Skin epidermis (tissue), 12 donors: ENCODE data around the gene RGS9.
"Not testable (repeated sequence)": the region's sequence is repeated elsewhere in the genome, so short reads cannot be mapped to it uniquely, and the experiment has no call there.

Source experiments
- H3K27ac ChIP-seq, 21 experiments: fragments of 200-600 bp; sonication (generic) in 11 of 21; one replicate each; pipeline ENCODE4 v1.5.0; 2020; ENCODE audit warnings: mild to moderate bottlenecking in 3 of 21, inconsistent platforms in 2 of 21, moderate library complexity in 2 of 21
- H3K4me3 ChIP-seq, 7 experiments: fragments of 200-600 bp; sonication (generic) in 2 of 7; one replicate each; pipeline ENCODE4 v1.5.0; 2020; ENCODE audit warnings: inconsistent platforms in 2 of 7, mild to moderate bottlenecking in 2 of 7, moderate library complexity in 1 of 7

The RGS9 gene

GRCh38 chr17:65137021-65137939, at the start of gene RGS9:
Gene RGS9, plus strand, starts transcription at chr17:65137370. Its CDS starts 171 bp downstream, at chr17:65137541.
- Histone ChIP-seq H3K27ac (no peak within 1 kb of the TSS), H3K4me3 (peak within 1 kb of the TSS; percentile 11 to 34 (median 19))

GRCh38 chr17:65088621-65089360, 48.4 kb upstream of the RGS9 start:
- no peak overlapping the region for H3K4me3 ChIP-seq
- no peak overlapping the region for H3K27ac ChIP-seq

GRCh38 chr17:65092262-65092661, 44.9 kb upstream of the RGS9 start:
- Histone ChIP-seq H3K27ac (no peak overlapping the region), H3K4me3 (no peak overlapping the region)

DNA sequence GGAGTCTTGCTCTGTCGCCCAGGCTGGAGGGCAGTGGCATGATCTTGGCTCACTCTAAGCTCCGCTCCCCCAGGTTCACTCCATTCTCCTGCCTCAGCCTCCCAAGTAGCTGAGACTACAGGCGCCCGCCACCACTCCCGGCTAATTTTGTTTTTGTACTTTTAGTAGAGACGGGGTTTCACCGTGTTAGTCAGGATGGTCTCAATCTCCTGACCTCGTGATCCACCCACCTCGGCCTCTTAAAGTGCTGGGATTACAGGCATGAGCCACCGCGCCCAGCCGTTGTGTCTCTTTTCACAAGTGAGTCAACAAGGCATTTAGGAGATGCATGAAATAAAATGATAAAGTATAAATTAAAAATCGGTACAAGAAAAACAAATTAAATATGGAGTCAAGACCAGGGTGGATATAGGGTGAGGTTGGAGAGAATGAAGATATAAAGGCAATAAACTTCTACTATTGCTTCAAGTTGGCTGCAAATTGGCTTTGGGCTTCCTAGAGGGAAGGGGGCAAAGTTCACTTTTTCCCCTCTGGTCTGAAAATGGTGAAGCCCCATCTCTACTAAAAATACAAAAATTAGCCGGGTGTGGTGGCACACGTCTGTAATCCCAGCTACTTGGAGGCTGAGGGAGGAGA, 44.3 kb upstream of the RGS9 start:
- not testable (repeated sequence) for H3K27ac ChIP-seq, H3K4me3 ChIP-seq

DNA sequence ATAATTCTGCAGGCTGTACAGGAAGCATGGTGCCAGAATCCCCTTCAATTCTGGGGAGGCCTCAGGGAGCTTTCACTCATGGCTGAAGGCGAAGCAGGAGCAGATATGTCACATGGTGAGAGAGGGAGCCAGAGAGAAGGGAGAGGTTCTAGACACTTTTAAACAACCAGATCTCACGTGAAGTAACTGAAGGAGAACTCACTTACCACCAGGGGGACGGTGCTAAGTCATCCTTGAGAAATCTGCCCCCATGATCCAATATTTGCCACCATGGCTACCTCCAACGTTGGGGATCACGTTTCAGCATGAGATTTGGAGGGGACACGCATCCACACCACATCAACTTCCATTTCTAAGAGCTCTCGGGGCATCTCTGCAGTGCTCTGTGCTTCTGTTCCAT, 43.2 kb upstream of the RGS9 start:
- Histone ChIP-seq H3K27ac (no peak overlapping the region), H3K4me3 (no peak overlapping the region)

DNA sequence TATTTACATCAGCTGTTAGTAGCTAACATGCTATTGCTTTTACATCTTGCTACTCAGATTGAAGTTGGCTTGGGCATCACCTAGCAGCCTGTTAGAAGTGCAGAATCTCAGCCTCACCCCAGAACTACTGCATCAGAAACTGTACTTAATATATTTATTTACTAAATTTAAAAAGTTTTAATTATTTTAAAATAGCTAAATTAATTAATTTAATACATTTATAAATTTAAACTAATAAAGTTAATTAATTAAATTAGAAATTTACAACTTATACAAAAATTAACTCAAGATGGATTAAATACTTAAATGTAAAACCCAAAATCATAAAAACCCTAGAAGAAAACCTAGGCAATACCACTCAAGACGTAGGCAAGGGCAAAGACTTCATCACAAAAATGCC, 41.7 kb upstream of the RGS9 start:
- no peak overlapping the region for H3K27ac ChIP-seq
- H3K4me3 ChIP-seq, result no peak overlapping the region

DNA sequence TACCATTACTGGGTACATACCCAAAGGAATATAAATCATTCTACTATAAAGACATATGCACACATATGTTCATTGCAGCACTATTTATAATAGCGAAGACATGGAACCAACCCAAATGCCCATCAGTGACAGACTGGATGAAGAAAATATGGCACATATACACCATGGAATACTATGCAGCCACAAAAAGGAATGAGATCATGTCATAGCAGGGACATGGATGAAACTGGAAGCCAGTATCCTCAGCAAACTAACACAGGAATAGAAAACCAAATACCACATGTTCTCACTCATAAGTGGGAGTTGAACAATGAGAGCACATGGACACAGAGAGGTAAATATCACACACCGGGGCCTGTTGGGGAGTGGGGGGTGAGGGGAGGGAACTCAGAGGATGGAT, 40.8 kb upstream of the RGS9 start:
- H3K4me3 ChIP-seq, H3K27ac ChIP-seq: not testable (repeated sequence)

- Histone ChIP-seq H3K4me3 (no peak overlapping the region), H3K27ac (no peak overlapping the region)
These were observed 40.1 kb upstream of the RGS9 start for GRCh38 chr17:65097110-65097509.

GRCh38 chr17:65099475-65099874, 37.7 kb upstream of the RGS9 start:
- peak overlapping the region in 7 of 21 experiments; percentile 1 to 83 (median 49) for H3K27ac ChIP-seq
- H3K4me3 ChIP-seq, result no peak overlapping the region

- H3K27ac ChIP-seq, result peak overlapping the region in 19 of 21 experiments; percentile 46 to 83 (median 71)
These were observed 37.2 kb upstream of the RGS9 start for GRCh38 chr17:65099941-65100315.

DNA sequence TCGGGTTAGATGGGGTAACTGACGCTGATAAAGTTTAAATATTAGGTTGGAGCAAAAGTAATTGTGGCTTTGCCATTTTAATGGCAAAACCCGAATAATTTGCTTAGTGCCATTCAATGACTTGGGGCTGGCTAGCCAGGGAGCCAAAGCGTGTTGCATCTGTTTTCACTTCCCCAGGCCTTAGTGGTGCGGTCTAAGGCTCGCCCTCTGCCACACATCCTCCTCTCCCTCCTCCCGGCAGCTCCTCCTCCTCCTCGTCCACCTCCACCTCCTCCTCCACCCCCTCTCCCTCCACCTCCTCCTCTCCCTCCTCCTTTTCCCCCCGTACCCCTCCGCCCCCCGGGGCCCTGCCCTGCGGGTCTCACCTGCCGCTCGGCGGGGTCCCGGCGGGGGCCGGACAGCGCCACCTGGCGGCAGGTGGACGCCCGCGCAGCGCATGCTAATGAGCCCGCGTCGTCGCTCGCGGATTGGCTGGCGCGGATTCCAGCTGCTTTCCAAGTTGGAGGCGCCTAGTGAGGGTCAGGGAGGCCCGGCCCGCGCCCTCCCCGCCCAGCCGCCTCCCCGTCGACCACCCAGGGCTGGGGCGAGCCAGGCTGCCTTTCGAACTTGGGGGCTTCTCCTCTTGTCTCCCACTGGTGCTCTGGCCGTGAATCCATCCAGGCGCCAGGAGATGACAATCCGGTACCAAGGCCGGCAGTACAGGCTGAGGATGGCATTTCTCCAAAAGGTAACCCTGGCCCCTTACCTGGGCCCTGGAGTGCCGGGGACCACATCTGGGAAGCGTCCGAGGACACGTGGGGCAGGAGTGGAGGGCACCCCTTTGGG, 36.6 kb upstream of the RGS9 start:
- H3K27ac ChIP-seq, result peak overlapping the region in 19 of 21 experiments; percentile 46 to 83 (median 71)

More at GRCh38 chr17:65099941-65100315, 37.2 kb upstream of the RGS9 start:
- peak overlapping the region; percentile 23 to 45 (median 36) for H3K4me3 ChIP-seq

DNA sequence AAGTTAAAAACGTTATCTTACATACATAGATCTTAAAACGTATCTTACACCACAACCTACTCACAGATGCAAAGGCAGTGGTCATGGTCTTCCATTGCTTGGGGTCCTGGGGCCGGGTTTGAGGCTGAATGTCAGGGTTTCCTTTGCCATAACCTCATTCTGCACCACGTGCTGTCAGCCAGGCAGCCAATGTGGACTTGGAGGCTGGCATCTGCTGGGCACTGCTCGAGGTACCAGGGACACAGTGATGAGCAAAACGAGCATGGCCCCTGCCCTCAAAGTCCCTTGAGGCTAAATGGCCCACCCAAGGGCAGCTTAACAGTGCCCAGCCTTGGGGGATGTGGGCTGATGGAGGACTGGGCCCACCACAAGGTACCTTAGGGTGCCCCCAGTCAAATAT, 35.8 kb upstream of the RGS9 start:
- Histone ChIP-seq H3K27ac (peak overlapping the region in 6 of 21 experiments; percentile 46 to 83 (median 76)), H3K4me3 (peak overlapping the region in 3 of 7 experiments; percentile 23 to 42 (median 40))

More for the DNA sequence above, 36.6 kb upstream of the RGS9 start:
- peak overlapping the region; percentile 23 to 45 (median 36) for H3K4me3 ChIP-seq

DNA sequence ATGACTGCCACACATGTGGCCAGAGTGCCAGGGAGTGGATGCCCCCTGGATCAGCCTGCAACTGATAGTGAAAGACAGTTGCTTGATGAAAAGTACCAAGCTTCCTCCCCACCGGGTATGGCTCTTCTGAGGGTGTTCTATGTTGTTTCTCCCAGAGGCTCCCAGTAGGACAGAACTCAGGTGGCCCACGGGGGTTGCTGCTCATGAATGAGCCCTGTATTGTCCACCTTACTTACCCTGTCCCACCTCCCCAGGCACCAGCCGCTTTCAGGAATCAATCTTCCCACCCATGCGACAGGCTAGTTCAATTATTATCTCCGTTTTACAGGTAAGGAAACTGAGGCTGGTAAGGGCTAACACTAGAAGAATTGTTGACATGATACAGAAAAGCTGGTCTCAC, 34.9 kb upstream of the RGS9 start:
- H3K27ac ChIP-seq, result no peak overlapping the region

DNA sequence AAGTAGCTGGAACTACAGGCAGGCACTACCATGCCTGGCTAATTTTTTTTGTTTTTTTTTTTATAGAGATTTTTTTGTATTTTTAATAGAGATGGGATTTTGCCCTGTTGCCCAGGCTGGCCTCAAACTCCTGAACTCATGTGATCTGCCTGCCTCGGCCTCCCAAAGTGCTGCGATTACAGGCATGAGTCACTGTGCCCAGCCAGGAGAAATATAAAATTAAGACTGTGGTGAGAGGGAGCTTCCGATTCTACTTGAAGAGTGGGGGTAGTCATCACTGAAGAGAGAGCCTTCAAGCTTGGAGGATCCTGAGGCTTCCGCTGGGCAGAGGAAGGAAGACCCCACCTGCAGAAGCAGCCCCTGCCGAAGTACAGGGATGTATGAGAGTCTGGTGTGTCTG, 34.4 kb upstream of the RGS9 start:
- Histone ChIP-seq H3K27ac (no peak overlapping the region), H3K4me3 (no peak overlapping the region)

More for the DNA sequence above, 34.9 kb upstream of the RGS9 start:
- H3K4me3 ChIP-seq, result no peak overlapping the region

DNA sequence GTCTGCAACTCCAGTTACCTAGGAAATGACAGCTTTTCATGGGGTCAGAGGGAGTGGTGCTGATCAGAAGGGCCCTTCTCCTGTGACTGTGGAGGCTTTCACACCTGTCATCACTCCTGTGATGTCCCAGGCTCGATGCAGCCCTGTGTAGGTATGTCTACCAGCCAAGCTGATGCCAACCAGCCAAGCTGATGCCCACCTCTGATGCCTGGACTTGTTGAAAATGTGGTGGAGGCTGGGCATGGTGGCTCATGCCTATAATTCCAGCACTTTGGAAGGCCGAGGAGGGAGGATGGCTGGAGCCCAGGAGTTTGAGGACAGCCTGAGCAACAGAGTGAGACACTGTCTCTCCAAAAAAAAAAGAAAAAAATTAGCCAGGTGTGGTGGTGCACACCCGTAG, 33.7 kb upstream of the RGS9 start:
- no peak overlapping the region for H3K27ac ChIP-seq
- H3K4me3 ChIP-seq, result no peak overlapping the region

DNA sequence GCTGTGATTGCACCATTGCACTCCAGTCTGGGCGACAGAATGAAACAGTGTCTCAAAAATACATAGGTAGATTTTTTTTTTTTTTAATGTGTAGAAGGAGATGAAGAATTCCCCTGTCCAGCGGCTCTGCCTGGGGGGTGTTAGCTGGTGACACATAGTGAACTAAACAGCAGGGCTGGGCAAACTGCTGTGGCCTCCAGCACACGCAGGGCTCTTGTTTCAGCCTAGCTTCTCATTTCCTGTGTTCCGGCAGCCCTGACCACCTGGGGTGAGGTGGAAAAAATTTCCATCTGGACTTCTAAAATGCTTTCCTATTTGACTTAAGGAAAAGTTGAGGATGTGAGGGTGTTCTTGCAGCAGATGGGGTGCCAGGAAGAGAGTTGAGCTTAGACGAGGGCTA, 33.3 kb upstream of the RGS9 start:
- Histone ChIP-seq H3K27ac (no peak overlapping the region), H3K4me3 (no peak overlapping the region)

GRCh38 chr17:65104541-65104940, 32.6 kb upstream of the RGS9 start:
- no peak overlapping the region for H3K27ac ChIP-seq
- no peak overlapping the region for H3K4me3 ChIP-seq

- no peak overlapping the region for H3K4me3 ChIP-seq
- no peak overlapping the region for H3K27ac ChIP-seq
These were observed 32.2 kb upstream of the RGS9 start for GRCh38 chr17:65104973-65105372.

DNA sequence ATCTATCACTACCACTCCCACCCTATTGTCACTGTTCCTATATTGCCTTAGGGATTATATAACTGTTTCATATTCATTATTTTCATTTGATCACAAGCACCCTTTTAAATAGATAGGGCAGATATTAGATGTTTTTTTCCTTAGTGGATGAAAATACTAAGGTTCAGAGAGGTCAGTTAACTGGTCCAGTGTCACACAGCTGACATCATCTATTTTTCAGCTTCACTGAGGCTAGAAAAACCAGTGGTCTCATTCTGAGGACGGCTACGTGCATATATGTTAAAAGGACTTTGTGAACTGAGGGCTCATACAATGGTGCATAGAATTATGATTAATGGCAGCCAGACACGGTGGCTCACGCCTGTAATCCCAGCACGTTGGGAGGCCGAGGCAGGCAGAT, 29.0 kb upstream of the RGS9 start:
- no peak overlapping the region for H3K27ac ChIP-seq
- no peak overlapping the region for H3K4me3 ChIP-seq
